ENCODE data around the gene SLC5A5. TPM values are rescaled to one million over a fixed set of nuclear protein-coding genes. Genes with fewer than 3 reads are reported as not detected.

SLC5A5 gene
- polyA plus RNA-seq (2013, experiment 1 of 2; ENCODE audit: insufficient read length): 0.04 TPM
- not detected for polyA plus RNA-seq (2013, experiment 2 of 2; ENCODE audit: insufficient read length)

GRCh38 chr19:17871878-17872250 is at the start of gene SLC5A5:
Gene SLC5A5, plus strand, starts transcription at chr19:17871945. Its CDS starts 375 bp downstream, at chr19:17872320.
- DNase-seq: no peak

DNA sequence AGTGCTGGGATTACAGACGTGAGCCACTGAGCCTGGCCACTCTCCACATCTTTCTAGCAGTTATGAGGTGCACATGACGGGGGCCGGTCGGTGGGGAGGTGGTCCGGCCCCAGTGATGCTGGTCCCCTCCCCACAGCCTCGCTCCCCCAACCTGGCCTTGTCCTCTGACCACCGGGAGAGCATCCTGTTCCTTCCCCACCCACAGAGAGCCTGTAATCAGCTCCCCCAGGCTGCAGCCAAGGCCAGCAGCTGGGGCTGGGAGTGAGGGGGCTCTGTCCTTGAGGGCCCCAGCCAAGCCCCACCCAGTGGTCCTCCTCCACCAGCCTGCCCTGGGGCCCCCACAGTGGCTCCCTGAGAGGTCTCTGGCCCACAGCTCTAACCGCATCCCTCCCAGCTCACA is 47.4 kb upstream of the SLC5A5 start:
- no peak for DNase-seq

DNA sequence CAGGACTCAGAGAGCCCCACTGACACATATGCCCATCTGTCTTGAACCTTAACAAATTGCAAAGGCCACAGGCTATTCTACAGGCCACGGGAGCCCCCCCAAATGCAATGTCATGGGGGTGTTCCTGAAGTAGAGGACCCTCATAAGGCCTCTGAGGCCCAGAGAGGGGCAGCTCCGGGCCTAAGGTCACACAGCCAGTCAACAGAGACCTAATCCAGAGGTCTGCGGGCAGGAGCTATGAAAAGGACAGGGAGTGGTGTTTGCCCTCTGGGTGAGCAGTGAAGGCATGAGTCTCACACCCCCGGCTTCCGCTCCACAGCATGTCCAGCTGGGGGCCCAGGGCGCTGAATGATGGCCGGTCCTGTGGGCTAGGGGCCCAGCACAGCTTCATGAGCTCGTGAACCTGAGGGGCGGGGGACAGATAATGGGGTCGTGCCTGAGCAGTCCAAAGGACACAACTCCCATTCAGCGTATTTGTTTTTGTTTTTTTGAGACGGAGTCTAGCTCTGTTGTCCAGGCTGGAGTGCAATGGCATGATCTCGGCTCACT is 45.2 kb upstream of the SLC5A5 start:
- DNase-seq: no peak

DNA sequence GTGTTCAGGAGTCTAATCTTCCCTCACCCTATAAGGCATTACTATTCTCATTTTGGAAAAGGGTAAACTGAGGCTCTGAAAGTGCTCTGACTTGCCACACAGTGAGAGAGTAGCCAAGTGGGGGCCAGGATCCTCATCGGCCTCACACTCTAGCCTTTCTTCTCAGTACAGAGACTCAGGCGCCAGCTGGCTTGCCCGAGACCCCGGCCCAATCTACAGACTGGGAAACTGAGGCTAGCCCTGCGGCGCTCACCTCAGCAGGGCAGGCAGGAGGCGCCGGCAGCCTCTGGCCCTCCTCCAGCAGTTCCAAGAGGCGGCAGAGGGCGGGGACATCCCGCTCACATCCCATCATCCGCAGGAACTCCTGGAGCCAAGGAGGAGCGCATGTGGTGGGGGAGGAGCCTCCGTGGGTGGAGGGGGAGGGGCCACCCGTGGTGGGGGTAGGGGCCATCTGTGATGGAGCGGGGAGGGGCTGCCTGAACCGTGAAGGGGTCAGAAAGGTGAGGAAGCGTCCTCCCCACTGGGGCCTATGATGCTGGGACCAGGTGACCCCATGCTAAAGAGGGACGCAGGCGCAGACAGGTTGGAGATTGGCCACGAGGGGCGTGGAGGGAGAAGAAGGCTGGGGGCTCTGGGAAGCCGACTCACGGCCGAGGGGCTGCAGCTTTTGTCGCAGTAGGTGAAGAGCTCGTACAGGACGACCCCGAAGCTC is 41.7 kb upstream of the SLC5A5 start:
- DNase-seq: peak; percentile 29

DNA sequence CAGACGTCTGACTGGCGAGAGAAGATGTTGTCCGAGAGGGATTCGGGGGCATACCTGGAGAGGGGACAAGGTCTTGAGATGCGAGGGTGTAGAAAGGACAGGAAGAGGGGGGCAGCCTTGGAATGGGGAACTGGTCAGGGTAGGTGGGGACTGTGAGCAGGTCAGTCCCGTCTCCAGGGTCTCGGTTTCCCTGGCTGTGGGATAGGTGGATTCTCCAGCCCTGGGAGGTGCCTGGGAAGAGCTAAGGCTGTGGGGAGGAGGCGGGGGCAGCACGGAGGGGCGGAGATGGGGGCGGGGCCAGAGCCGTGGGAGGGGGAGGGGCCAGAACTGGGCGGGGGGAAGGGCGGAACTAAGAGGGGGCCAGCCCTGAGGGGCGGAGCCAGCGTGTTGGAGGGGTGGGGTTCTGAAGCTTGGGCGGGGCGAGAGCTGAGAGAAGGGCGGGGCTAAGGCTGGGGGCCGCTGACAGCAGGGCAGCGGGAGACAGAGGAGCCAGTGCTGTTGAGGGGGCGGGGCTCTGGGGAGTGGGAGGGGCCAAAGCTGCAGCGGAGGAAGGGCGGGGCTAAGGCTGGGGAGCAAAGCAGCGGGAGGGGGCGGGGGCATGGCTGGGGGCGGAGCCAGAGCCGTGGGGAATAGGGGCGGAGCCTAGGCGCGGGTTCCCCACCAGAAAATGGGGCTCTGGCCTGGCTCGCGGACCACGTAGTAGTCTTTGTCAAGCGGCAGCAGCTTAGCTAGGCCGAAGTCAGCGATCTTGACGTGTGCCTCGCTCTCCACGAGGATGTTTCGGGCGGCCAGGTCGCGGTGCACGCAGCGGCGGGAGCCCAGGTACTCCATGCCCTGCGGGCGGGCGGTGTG is 41.0 kb upstream of the SLC5A5 start:
- peak; percentile 50 for DNase-seq

GRCh38 chr19:17831419-17831888 is 40.3 kb upstream of the SLC5A5 start:
- DNase-seq: no peak

- no peak for DNase-seq
Measured at GRCh38 chr19:17832443-17833208, 39.1 kb upstream of the SLC5A5 start.

- no peak for DNase-seq
Measured at GRCh38 chr19:17834350-17835181, 37.2 kb upstream of the SLC5A5 start.

DNA sequence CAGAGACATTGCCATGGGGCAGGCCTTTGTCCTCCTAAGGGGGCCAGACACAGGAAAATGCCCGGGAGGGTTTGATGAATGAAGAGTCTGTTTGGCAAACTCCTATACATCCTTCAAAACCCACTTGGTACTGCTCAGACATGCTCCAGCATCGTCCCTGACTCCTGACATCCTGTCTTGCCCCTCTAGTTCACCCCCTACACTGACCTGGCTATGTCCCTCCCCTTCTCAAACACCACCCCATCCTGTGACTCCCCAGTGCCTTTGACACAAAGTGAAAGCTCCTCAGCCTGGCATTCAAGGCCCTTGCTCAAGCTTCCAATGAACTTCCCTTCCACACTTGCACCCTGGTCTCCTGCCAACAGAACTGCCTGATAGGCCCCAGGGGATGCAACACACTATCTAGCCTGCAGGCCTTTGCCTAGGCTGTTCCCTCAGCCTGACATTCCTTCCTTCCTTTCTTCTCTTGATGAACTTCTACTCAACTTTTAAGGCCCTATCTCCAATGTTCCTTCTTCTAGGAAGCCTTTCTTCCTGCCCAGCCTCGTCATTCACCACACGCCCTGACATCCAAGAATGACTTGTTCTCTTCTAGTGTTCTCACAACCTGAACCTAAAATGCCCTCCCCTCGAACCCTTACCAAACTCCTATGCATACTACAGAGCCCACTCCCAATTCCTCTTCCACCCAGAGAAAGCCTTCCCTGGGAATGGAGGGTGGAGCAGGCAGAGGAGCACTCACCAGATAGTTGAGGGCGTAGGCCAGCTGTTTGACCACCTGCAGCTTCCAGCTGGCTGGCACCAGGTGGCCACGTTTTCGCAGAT is 36.4 kb upstream of the SLC5A5 start:
- DNase-seq: no peak

- DNase-seq: no peak
Measured at GRCh38 chr19:17836530-17836929, 35.2 kb upstream of the SLC5A5 start.

GRCh38 chr19:17837972-17838371 is 33.8 kb upstream of the SLC5A5 start:
- no peak for DNase-seq

DNA sequence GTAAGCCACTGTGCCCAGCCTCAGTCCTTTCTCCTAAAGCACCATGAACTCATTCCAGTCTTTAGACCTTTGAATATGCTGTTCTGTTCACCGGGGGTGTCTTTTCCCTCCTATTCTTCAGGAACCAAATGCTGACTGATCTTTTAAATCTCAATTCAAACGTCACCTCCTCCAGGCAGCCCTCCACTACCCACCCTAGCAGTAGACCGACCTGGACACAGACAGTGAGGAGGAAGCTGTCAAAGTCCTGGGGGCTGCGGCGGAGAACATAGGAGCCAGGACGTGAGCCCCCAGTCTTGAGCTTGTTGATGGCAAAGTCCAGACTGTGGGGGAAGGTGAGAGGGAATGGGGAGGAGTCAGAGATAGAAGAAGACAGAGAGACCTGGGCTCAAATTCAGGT is 31.7 kb upstream of the SLC5A5 start:
- no peak for DNase-seq

GRCh38 chr19:17841371-17841809 is 30.4 kb upstream of the SLC5A5 start:
- no peak for DNase-seq

- peak; percentile 75 for DNase-seq
Measured at GRCh38 chr19:17841810-17842662, 29.7 kb upstream of the SLC5A5 start.

- no peak for DNase-seq
Measured at GRCh38 chr19:17842663-17843291, 29.0 kb upstream of the SLC5A5 start.

GRCh38 chr19:17843292-17843827 is 28.4 kb upstream of the SLC5A5 start:
- no peak for DNase-seq

DNA sequence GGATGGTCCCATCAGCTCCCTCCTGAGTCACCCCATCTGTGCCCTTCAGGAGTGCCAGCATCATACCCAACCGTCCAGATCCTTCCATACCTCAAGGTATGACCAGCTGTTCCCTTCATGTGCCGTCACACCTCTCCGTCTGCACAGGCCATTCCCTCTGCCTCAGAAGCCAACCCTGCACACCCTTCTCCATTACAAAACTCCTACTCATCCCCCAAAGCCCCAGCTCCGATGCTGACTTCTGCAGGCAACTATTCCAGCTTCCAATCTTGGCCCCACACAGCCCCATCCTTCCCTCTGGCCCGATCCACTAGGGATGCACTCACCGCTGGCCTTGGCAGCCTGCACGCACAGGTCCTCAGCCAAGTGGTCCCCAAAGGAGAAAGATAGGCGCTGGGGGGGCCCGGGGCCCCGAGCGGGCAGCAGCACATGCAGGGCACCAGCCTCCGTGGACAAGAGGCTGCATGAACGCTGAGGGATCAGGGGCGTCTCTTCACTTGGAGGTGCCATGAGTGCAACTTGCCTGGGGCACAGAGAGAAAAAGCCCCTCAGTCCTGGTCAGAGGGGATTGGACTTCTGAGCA is 27.7 kb upstream of the SLC5A5 start:
- no peak for DNase-seq

GRCh38 chr19:17846146-17846545 is 25.6 kb upstream of the SLC5A5 start:
- DNase-seq: no peak
